Stimulated activated CD4-positive, alpha-beta T cell treated with anti-CD3 and anti-CD28 coated beads, Interleukin-4, amount 100 ng/mL, for 24 hours (primary cell): ENCODE data around the gene FAM53B.
A peak's percentile ranks its signal among the peaks of the same experiment; 100 is the strongest.

Experiments used
- DNase-seq: peaks from one replicate; pipeline ENCODE4 v3.0.0-alpha.2; 2020

The FAM53B gene

GRCh38 chr10:124644236-124644635, 99.9 kb downstream of the FAM53B start:
- DNase-seq: no peak

DNA sequence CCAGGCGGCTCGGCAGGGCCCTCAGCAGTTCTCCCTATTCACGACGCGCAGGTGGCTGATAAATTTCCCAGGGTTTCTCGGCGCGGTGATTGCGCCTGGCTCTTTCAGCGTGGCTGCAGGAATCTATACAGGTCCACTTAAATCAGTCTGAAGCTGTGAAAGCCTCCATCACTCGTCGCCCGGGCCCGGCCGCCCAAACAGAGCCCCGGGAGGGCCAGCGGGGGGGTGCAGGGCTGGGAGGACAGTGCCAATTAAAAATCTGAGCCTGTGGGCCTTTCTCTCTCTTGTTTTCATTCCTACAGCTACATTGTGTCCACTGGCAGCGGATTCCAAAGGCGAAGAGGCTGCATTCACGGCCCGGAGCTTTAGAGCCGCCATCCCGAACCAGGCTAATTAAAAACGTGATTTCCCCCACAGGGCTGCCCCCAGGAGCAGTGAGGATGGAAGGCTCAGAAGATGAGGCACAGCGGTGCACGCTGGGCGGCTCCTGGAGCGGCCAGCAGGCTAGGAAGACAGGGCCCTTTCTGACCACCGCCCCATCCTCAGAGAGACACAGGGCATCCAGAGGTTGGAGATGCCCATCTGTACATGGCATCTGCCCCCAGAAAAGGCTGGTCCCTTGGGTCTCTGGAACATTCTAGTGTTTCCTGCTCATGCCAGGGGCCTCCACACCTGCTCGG, 100.7 kb downstream of the FAM53B start:
- no peak for DNase-seq

DNA sequence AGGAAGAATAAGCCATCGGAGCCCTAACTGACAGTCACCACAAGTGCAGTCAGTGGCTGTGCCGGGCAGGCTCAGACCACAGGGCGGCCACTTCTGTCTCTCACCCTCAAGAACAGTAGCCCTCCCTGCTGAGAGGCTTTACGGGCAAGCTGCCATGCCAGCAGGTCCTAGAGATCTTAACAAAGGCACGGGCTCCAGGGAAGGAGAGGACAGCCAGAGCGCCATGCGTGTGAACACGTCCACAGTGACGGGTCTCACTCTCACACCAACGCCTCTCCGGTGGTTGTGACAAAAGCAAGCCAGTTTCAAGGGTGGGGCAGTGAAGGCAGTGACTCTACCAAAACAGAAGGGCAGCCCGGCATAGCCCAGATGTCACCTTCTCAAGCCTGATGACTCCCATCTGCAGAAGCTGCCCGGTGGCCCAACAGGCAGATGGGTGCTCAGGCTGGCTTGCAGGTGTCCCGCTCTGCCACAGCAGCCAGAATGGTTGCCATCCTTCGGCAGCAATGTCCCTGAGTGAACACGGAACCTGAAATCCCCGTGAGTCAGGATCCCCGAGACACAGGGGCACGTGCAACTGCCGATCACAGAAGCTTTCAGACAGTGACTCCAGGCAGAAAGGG, 102.0 kb downstream of the FAM53B start:
- no peak for DNase-seq

GRCh38 chr10:124641282-124642087, 102.7 kb downstream of the FAM53B start:
- DNase-seq: peak; percentile 59

DNA sequence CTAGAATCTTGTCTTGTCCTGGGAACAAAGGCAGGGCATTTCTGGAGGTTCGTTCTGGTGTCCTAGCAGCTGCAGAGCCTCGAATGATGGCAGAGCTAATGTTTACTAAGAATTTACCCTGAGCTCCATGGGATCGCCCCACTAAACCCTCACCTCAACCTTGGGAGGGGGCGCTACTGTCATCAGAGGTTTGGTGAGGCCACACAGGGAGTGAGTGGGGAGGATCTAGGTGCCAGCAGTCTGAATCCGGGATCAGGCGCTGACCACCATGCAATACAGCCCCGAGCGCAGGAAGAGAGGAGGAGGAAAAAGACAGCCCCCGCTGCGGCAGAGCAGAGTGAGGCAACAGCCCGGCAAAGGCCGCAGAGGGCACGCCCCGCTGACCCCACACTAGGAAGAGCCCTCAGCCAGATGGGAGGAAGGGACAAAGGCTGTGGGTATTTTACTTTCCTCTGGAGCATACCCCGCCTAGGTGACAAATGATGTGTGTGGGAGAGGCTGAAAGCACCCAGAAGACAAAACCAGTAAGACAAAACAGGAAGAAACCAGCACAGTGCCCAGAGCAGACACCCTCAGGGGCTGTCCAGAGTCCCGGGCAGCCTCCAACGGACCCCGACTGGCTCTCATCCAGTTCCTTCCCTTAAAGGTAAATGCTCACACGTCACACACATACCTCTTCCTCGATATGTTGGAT, 103.5 kb downstream of the FAM53B start:
- DNase-seq: no peak

GRCh38 chr10:124640056-124640455, 104.1 kb downstream of the FAM53B start:
- DNase-seq: no peak

DNA sequence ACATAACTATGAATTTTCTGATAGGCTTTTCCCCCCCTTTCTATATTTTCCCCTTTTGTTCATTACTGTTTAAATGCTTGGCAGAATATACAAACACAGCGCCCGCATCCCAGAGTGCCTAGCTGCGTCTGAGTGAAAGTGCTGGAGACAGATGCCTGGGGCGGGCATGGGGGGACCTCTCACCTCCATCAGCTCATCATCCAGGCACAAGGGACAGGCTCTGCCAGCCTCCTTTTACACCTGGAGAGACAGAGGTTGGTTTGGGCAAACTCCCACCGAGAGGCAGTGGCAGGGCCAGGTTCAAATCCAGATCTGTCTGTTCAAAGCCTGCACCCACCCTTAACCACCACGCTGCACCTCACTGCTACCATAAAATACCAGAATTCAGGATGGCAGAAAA, 104.5 kb downstream of the FAM53B start:
- DNase-seq: no peak

DNA sequence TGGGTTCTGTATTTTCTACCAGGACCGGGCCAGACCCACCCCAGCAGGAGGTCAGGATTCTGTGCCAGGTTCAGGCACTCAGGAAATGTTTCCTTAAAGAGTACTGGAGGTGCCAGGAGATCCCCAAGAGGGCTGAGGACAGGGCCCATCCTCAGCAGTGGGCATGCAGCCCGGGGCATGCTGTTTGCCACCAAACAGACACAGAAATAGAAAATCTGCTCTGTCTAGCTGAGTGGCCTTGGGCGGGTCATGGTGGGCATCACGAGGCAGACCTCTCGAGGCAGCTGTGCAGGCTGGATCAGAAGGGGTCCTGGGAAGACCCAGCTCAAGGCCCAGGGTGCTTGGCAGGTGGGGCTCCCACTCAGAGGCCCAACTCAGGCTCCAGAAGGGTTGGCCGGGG, 105.0 kb downstream of the FAM53B start:
- no peak for DNase-seq

GRCh38 chr10:124637746-124638145, 106.4 kb downstream of the FAM53B start:
- DNase-seq: no peak

DNA sequence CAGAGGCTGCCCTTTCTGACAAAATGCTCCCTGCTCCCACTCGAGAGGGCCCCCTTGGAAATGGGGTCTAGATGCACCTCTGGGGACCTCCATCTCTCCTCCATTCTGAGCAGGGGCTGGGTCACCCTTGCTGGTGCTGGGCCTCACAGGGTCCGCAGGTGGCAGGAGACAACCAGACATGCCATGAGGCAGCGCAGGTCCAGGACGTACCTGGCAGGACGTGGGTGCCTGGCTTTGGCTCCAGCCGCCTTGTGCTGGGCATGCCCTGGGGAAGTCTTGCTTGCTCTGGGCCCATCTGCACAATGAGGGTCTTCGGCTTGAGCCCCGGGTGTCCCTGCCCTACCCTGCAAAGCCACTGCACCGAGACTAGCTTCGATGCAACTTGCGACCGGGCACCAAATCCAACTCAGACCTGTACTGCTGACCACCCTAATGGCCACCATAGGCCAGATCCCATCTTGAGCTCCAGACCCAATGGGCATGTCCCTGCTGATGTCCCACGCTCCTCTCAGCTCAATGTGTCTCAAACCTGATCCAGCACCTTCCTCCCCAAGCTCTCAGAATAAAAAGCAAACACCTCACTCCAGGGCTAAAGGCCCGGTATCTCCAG, 107.0 kb downstream of the FAM53B start:
- no peak for DNase-seq

DNA sequence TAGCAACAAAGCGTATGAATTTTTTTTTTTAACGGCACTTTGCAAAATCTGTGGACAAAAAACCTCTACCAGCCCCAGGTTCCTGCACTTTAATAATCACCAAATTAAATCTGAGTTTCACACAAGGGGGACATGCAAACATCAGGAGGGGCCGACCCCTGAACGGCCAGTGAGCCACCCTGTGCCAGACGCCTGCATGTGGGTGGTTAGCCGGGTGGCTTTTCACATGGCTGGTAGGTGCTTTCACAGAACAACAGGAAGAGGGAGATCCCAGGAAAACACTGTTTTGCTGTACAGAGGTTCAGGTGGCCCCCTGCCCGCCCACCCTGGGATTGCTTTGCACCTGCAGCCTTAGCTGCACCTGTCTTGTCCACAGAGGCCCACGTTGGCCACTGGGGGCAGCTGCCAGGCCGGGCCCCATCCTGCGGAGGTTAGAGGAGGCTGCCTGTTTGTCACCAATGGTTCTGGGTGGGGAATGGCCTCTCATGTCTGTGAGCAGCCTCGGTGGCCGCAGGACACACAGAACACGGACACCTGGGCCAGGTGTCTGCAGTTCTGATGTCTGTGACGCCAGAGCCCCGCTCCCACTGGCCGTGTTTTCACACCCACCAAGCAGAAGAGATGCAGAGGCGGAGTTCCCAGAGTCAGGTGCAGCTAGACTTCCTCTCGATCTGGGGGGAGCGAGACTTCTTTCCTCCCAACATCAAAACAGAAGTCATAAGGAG, 107.7 kb downstream of the FAM53B start:
- DNase-seq: peak; percentile 37

DNA sequence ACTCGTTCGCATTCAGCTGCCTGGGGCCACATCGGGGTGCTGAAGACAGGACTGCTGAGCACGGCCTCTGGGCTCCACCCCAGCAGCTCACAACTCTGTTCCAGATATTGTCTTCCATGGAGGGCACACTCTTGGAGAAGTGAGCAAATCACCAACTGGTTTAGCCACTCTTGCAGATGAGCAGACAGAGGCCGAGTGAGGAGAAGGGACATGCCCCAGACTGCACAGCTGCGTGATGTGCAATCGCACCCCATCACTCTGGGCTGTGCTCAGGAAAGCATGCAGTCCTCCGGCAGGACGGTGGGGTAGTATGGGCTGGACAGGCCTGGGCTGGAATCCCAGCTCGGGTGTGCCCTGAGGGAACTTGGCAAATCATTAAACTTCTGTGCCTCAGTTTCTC, 111.6 kb downstream of the FAM53B start:
- DNase-seq: no peak

GRCh38 chr10:124632064-124632531, 112.1 kb downstream of the FAM53B start:
- DNase-seq: peak; percentile 49

DNA sequence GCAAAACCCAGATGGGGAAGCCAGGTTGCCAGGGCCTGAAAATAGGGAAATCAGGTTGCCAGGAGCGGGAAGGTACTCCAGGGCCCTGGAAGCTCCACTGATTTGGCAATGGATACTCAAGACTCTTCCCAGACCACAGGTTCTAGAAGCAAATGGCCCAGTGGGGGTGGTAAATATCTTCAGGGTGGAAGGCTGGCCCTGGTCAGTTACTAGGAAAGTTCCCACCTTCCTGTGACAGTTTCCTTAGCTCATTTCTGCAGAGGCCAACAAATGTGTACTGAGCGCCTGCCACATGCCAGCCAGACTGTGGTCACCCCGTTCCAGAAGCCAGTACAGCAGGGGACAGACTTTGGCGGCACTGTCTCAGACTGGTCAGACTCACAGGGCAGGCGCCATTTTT, 113.6 kb downstream of the FAM53B start:
- DNase-seq: no peak

DNA sequence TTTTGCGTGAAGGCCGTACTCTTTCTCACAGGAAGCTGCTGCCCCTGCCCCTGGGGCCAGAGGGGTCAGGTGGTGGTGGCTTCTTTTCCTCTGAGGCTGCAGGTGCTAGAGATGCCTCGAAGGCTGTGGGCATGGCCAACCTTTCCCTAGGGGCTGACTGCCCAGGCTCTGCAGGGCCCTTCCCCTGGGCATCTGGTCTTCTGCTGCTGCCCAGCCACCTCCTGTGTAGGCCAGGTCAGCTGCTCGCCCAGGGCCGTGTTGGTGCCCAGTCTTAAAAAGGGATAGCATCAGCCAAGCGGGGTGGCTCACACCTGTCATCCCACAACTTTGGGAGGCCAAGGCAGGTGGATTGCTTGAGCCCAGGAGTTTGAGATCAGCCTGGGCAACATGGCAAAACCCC, 114.3 kb downstream of the FAM53B start:
- no peak for DNase-seq

- DNase-seq: no peak
These were observed 114.8 kb downstream of the FAM53B start for GRCh38 chr10:124629415-124629814.

- DNase-seq: no peak
These were observed 115.5 kb downstream of the FAM53B start for GRCh38 chr10:124628676-124629021.

GRCh38 chr10:124627866-124628675, 116.1 kb downstream of the FAM53B start:
- DNase-seq: no peak

- DNase-seq: peak; percentile 55
These were observed 117.3 kb downstream of the FAM53B start for GRCh38 chr10:124626759-124627380.

GRCh38 chr10:124625831-124626238, 118.3 kb downstream of the FAM53B start:
- no peak for DNase-seq

- DNase-seq: no peak
These were observed 119.3 kb downstream of the FAM53B start for GRCh38 chr10:124624895-124625294.
